NCI-H2029 (cell line): ENCODE data around the gene TSR1.

ENCODE experiments used
- DNase-seq: peaks from one replicate; lab custom pipeline; 2025; lab: John Stamatoyannopoulos, UW

The TSR1 gene

DNA sequence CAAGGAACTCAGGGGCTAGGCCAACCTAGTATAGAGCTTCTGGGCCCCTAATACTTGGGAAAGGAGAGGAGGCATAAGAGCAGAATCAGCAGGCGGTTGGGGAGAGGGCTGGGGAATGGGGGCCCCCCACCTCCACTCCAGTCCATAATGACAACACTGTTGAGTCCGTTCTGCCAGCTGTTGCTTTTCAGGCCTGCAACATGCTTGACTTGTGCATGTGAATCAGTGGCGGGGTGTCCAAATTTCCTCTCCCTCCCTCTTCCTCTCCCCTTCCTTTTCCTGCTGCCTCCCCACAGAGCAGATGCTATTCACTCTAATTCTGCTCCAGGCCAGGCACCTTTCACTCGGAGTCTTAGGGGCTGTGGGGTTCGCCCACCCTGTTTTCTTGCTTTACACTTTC is 32.8 kb upstream of the TSR1 start:
- no peak for DNase-seq

DNA sequence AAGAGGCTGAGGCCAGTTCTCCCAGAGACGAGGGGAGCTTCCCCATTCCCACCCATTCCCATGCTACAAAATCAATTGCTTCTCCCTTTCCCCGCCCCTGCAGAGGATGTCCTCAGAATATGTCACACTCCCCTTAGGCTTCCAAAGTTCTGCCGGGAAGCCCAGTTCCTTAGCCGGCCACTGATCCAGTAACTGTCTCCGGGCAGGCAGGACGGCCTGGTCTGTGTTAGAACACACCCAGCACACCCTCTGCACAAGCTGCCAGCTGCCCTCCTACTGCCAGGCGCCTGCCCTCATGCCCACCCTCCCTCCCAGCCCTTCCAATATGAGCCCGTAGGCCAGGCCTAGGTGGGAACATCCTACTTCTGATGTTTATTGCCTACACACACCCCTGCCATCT is 32.1 kb upstream of the TSR1 start:
- DNase-seq: no peak

DNA sequence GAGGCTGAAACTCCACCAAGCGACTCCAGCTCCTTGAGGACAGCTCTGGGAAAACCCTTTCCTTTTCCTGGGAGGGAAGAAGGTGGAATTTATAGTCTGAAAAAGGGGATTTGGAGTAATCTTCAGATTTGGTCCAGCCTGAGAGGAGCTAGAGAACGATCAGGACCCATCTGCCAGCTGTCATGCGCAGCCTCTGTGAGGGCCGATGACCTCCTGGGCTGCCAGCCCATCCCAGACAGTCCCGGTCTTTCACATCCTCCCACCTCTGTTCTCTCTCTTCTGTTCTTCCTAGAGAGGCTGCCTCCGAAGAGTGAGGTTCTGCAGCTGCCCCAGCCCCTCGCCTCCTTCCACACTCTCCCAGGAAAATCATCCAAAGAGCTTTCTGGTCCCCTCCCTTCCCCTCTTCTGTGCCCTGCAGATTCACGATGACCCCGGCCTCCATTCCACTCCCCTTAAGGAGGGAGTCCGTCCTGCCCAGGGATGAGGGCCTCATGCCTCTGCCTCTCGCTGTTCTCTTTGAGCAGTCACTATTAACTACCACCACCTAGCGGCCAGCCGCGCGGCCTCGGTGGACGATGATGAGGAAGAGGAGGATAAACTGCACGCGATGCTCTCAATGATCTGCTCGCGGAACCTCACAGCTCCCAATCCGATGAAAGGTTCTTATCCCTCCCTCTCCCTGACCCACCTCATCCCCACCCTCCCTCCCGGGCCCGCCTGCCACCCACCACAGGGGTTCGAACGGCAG is 30.7 kb upstream of the TSR1 start:
- no peak for DNase-seq

DNA sequence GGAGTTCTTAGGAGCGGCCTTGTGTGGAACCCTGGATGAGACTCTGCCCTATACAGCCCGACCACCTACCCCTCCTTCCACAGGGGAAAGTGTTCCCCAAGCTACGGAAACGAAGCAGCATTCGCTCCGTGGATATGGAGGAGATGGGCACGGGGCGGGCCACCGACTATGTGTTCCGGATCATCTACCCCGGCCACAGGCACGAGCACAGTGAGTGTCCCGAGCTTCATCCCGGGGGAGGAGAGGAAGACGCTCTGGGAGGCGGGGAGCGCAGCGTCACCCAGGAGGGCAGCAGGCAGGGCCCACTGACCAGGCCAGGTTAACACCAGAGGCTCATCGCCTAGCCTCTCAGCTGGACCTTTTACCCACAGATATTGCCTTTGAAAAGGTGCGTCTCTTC is 28.9 kb upstream of the TSR1 start:
- no peak for DNase-seq

DNA sequence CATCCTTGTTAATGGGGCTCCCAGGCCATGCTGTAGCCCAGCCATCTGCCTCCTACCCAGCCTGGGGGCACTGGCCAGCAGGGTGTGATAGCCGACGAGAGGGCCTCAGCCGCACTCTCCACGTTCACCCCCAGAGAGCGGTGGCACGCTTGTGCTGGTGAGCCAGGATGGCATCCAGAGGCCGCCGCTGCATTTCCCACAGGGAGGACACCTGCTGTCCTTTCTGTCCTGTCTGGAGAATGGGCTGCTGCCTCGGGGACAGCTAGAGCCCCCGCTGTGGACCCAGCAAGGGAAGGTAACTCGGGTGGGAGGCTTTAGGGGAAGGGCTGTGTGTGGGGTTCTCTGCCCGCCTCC is 28.5 kb upstream of the TSR1 start:
- DNase-seq: no peak

DNA sequence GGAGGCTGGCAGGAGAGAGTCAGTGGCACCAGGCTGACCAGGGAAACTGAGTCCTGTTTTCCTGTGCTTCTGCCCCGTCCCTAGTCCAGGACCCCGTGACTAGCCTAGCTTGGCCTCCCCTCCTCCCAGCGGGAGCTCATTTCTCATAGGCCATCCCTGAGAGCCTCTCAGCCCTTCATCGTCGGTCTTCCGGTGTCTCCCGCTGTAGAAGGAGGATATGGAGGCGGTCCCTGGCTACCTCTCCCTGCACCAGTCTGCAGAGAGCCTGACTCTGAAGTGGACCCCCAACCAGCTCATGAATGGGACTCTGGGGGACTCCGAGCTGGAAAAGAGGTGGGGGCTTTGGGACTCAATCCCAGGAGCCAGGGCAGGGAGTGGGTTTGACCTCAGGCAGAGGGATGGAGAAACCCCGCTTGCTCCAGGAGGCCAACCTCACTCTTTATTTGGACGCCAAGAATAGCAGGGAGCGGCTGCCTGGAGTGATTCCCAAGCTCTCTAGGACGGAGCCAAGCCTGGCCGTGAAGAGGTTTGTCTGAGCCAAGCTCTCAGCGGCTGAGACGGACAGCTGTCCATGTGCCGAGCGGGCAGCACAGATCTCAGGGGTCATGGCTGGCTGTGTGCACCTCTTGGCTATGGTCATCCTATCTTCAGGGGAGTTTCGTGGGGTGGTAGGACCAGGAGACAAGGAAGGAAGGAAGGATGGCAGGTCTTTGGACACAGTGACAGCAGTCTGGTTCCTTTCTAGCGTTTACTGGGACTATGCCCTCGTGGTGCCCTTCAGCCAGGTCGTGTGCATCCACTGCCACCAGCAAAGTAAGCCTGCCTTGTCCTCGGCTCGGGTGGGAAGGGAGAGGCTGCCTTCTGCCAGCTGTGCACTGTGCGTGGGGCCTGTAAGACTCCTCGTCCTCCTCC is 27.9 kb upstream of the TSR1 start:
- DNase-seq: no peak

DNA sequence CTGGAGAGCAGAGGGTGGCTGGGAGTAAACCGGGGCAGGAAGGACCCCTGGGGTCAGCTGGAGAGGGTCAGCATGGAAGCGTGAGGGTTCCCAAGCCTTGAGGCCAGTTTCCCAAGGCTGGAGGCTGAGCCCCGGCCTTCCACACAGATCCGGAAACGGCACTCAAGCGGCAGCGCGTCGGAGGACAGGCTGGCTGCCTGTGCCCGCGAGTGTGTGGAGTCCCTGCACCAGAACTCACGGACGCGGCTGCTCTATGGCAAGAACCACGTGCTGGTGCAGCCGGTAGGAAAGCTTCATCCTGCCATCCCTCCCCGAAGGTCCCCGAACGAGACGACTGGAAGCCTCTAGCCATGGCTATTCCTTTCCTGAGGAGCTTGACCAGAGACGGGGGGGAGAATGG is 27.1 kb upstream of the TSR1 start:
- no peak for DNase-seq

DNA sequence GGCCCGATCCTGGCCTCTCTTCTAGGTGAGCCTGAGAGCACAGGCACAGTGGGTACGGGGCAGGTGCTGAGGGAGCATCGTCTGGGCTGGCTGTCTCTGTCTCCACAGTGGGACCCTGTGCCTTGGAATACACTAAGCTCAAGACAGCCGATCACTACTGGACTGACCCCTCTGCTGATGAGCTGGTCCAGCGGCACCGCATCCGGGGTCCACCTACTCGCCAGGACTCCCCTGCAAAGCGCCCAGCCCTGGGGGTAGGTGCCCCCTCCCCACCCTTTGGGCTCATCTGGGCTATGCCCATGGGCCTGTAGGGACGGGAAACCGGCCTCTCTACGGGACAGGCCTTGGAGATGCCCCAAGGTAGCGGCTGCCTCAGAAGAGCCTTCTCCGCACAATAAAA is 26.6 kb upstream of the TSR1 start:
- no peak for DNase-seq

DNA sequence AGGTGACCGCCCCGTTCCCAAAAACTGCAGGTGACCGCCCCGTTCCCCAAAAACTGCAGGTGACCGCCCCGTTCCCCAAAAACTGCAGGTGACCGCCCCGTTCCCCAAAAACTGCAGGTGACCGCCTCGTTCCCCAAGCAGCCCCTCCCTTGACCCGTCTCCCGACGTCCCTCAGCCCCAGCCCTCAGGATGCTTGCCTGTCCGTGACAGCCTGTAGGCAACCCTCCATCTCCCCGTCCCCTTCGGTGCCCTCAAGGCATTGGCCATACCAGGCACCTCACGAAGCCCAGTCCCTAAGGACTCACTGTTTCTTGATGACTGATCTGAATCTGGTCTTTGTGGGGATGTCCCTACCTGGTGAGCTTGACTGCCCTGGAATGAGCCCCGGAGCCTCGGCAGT is 26.2 kb upstream of the TSR1 start:
- DNase-seq: no peak

DNA sequence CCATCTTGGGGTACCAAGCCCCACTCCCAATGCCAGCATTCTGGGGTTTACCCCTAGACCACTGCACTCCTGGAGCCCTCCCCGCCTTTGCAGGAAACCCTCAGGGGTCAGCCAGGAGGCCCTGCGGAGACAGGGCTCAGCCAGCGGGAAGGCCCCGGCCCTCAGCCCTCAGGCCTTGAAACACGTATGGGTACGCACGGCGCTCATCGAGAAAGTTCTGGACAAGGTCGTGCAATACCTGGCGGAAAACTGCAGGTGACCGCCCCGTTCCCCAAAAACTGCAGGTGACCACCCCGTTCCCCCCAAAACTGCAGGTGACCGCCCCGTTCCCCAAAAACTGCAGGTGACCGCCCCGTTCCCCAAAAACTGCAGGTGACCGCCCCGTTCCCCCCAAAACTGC is 25.8 kb upstream of the TSR1 start:
- DNase-seq: no peak

DNA sequence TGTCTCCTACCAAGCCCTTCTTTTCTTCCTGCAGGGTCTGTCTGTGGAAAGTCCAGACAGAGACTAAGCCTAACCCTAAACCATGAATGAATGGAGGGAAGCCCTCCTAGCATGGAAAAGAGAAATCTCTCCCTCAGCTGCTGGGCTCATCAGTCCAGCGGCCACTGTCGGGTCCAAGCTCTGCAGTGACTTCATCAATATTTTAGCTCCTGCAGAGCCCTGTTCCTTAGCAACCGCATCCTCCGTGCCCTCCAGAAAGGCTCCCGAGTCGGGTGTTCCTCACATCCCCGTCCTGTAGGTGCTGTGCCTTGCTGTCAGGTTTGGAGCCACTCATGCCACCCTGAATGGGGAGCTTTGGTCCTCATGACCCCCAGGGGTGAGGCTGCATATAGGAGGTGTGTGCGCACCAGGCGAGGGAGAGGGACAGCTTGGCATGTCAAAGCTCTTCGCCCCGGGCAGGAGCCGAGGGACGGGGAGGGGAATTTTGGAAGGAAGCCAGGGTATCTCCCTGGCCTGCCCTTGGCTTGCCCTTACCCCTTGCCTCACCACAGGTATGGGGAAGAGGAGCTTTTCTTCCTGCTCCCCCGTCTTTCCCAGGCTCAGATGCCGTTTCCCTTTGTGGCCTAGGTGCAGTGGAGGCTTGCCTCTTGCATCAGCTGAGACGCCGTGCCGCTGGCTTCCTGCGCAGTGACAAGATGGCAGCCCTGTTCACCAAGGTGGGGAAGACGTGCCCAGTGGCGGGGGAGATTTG is 24.9 kb upstream of the TSR1 start:
- DNase-seq: no peak

DNA sequence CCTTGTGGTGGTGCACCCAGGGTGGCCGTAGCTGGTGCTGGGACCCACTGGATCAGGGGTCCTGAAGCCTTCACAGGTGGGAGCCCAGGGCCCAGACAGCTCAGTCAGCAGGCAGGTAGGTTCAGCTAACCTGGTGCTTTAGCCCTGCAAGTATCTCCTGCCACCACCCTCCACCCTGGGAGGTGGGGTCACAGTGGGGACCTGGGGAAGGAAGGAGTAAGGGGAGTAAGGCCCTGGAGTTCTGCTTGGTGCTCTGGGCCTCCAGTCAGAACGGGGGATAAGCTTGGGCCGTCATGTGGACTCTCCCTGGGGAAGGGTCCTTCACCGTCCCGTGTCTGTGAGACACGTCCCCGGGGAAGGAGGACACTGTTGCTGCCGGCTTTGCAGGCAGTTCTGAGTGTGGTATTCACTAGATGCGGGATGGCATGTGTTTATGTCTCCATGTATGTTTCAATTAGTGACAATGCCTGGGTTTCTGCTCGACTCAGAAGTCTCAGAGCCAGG is 21.7 kb upstream of the TSR1 start:
- DNase-seq: no peak

DNA sequence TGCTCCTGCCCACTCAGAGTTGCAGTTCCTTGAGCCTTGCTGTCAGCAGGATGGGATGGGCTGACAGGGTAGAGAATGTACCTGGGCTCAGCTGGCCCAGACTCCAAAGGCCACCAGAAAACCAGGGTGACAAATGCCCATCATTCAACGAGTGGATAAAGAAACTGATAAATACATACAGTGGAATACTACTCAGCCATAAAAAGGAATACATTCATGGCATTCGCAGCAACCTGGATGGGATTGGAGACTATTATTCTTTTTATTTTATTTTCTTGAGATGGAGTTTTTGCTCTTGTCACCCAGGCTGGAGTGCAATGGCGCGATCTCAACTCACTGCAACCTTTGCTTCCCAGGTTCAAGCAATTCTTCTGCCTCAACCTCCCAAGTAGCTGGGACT is 21.0 kb upstream of the TSR1 start:
- DNase-seq: no peak

DNA sequence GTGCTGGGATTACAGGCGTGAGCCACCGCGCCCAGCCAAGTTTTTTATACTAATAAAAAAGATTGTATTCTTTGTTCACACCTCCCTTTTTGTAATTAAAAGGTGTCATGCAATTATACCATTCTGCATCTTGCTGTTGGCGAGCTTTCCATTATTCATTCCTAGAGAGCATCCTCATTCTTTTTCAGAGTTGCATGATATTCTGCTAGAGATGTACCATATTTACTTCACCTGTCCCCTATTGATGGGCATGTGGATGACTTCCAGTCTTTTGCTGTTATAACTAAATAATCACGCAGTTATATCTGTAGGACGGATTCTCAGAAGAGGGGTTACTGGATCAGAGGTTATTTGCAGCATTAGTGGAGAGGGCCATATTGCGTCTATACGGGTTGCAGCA is 18.1 kb upstream of the TSR1 start:
- no peak for DNase-seq

DNA sequence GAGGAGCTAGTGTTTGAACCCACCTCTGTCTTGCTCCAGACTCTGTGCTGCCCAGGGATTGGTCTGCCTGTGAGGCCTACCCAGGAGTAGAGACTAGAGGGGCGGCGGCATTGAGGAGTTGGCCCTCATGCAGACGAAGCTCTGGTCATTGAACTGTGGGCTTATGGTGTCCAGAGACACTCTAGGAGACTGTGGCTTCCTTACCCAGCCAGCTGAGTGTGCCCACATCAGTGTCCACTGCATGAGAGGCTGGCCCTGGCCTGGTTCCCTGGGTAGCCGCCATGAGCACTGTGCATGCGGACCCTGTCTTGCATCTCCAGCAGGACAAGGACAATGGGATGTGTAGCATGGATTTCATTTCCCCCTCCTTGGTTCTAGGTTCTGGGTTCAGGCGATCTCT is 15.0 kb upstream of the TSR1 start:
- no peak for DNase-seq

DNA sequence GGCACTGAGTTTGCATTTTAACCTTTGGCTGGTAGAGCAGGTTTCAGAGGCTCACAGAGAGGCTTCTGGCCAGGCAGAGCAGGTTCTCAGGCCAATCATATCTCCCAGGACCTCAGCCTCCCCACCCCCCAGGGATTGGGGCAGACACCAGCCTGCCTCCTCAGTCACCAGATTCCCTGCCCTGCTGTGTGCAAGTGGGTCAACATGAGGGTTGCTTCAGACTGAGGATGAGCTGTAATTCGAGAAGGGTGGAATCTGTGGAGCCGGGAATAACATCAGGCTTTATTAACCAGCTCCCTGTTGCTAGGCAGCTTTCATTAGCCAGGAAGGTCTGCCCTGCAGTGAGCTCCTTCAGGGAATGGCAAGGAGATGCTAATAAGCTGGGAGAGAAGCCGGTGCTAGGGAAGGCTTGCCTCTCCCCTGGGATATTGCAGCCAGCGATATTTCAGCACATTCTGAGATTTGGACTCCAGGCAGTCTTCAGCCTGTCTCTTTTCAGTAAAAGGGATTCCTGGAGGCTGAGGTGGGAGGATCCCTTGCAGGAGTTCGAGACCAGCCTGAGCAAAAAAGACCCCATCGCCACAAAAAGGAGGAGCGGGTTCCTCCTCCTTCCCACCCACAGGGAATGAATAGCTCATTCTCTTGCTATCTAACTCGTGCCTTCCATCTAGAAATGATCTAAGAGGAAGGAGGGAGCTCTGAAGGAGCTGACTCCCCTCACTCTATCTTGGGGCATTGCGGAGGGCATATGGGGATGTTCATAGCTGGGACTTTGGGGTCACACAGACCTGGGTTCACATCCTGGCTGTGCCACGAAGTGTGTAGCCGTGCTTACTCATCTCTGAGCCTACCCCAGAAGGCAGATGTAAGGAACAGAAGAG is 11.8 kb upstream of the TSR1 start:
- DNase-seq: peak; percentile 64

DNA sequence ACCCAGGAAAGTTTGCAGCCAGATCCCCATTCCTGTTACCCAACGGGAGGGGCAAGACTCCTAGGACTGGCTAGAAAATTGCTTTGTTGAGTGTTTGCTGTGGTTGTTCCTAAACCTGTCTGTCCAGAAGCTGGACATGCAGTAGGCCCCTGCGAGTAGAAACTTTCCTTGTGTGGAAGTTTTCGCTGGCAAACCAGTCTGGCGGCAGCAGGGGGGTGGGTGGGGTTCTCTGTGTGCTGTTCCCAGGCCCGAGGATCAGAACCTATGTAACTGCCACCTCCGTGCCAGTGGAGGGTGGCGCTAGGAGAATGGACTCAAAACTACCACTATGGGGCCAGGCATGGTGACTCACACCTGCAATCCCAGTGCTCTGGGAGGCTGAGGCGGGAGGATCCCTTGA is 10.2 kb upstream of the TSR1 start:
- DNase-seq: no peak

DNA sequence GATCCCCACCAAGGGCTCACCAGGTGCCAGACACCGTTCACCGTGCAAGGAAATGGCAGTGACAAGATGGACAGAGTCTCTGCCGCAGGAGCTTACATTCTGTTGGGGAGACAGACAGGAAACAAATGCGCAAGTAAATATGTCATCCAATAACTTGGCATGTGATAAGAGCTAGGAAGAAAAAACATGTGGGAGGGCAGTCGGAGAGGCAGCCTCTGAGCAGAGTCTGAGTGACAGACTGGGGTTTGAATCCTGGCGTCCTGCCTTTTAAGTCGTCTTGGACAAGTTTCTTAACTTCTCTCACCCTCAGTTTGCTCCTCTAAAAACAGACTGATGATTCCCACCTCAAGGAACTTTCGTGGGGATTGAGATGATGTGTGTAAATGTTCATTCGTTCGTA is 8.3 kb upstream of the TSR1 start:
- DNase-seq: no peak

DNA sequence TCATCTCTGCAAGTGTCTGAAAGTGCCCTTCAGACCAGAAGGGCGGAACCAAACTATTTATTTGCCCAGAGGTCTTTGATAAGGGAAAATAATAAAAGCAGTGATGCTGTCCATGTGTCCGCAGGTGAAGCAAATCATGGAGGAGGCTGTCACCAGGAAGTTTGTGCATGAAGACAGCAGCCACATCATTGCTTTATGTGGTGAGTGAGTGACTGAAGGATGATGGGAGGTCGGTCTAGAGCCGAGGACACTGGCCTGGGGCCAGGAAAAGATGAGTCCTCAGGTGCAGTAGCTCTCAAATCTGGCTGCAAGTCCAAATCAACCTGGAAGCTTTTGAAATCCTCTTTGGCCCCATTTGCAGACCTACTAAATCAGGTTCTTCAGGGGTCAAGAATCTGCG is 7.2 kb upstream of the TSR1 start:
- DNase-seq: peak; percentile 22

DNA sequence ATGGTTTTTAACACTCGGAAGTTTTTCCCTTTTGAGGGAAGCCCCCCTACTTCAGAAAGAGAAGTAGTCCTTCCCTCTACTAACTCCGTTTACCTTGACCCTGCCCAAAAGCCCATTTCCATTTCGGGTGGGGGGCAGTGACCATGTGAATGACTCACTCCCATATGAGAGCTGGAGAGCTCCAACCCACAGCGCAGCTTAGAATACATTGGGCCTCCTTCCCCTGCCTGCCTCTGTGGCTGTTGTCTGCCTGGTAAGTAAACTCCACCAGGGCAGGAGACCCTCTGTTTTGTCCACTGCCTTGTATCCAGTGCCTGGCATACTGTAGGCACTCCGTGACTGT is 2.0 kb upstream of the TSR1 start:
- no peak for DNase-seq

DNA sequence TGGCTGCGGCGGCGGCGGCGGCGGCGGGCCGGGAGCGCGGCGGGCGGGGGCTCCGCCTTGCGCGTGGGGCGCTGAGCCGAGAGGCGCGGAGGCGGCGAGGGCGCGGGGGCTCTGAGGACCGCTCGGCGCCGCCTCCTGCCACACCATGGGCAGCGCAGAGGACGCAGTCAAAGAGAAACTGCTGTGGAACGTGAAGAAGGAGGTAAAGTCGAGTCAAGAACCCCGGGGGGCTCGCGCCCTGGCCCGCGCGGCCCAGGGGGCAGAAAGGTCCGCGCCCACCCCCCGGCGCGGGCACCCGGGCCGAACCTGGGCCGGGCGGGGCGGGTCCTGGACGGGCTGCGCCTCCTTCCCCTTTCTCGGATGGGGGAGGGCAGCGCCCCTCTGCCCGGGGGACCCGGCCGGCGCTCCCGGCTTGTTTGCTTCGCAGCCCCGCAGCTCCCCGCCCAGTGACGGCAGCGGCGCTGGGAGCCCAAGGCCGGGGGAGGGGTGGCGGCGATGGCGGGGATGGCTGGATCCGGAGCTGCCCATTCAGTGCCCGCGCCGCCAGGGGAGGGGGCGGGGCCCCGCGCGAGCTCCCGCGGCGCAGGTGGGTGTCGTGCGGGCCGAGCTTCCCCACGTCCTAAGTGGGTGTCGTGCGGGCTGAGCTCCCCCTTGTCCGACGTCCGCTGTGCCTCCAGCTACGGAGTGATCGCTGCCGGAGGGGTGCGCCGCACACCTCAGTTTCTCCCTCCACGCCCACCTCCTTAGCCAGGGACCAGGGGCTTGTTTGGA is 1.5 kb upstream of the TSR1 start:
- peak; percentile 11 for DNase-seq
